NCI-H526 treated with DMSO at 0.1 percent for 48 hours (cell line): ENCODE results near the gene RBMS3.
"Not testable (repeated sequence)": the region's sequence is repeated elsewhere in the genome, so short reads cannot be mapped to it uniquely, and the experiment has no call there.

Source experiments
- DNase-seq: peaks from one replicate; lab custom pipeline; 2025; lab: John Stamatoyannopoulos, UW

The RBMS3 gene

GRCh38 chr3:29339016-29339833 lies 58.4 kb downstream of the RBMS3 start:
- DNase-seq: no peak

GRCh38 chr3:29344154-29344553 lies 63.3 kb downstream of the RBMS3 start:
- no peak for DNase-seq

GRCh38 chr3:29344935-29345334 lies 64.1 kb downstream of the RBMS3 start:
- no peak for DNase-seq

DNA sequence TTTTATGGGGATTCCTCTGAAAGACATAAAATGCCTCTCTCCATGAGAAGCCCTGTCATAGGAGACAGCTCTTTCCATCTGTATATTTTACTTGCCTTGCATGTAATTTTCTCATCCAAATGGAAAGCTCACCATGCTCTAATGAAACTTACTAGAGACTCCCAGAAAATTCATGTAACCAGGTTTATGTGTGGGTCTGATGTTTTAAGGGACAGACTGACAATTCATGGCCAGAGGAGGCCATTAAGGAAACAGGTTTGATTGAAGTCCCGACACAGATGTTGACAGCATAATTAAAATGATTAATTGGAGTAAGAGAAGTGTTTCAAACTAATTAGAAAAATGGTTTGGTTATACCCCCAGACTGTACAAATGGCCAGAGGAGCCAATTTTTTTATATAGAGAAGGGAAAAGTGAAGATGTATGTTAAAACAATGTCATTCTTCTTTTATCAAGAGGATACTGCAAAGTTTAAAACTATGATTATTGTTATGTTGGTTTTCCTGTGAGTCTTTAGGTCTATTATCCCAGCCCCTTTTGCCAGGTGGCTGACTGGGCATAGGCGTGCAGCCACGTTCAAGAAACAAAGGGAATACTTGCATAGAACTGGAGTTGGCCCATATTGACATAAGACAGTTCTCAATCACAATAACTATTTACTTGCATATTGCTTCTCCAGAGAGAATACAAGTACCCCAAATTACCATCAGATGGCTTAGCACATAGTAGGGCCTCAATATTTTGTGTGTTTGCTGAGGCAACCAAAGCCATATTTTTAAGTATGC lies 64.8 kb downstream of the RBMS3 start:
- DNase-seq: no peak

GRCh38 chr3:29346828-29347227 lies 66.0 kb downstream of the RBMS3 start:
- DNase-seq: no peak

- DNase-seq: no peak
Measured at GRCh38 chr3:29347412-29347811, 66.5 kb downstream of the RBMS3 start.

DNA sequence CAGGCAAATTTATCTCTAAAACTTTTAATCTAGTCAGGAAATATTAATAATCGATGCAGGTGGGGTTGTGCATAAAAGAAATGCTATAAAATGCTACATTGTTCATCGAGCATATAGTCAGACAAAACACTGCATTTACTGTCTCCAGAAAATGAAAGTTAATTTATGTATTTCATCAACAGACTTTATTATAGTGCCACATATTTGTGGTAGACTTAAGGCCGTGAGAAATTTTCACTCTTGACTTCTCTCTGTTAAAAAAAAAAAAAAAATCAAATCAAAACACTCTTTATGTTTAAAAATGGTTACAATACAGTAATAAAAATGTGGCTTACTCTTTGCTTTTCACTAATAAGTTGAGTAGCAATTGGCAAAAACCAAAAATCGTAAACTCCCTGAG lies 67.4 kb downstream of the RBMS3 start:
- DNase-seq: no peak

GRCh38 chr3:29349049-29349448 lies 68.2 kb downstream of the RBMS3 start:
- no peak for DNase-seq

- no peak for DNase-seq
Measured at GRCh38 chr3:29353807-29354206, 72.9 kb downstream of the RBMS3 start.

GRCh38 chr3:29354894-29355293 lies 74.0 kb downstream of the RBMS3 start:
- no peak for DNase-seq

DNA sequence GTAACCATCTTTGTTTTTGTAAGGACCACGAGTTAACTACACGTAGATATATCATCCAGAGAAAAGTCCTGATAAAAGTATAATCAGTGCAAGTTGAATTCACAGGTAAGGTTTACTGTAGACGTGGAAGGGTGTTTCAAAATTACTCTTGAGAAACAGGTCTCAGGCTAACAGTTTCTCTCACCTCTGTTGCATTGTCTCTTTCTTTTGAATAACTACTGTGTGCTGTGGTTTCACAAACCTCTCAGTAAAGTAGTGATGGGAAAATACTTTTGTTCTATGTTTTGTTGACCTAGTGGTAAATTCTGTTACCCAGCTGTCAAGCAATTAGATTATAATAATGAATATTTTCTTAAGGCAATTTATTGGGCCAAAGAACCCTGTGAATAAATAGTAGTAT lies 75.2 kb downstream of the RBMS3 start:
- no peak for DNase-seq

DNA sequence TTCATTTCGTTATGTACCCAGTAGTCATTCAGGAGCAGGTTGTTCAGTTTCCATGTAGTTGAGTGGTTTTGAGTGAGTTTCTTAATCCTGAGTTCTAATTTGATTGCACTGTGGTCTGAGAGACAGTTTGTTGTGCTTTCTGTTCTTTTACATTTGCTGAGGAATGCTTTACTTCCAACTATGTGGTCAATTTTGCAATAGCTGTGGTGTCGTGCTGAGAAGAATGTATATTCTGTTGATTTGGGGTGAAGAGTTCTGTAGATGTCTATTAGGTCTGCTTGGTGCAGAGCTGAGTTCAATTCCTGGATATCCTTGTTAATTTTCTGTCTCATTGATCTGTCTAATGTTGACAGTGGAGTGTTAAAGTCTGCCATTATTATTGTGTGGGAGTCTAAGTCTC lies 79.4 kb downstream of the RBMS3 start:
- not testable (repeated sequence) for DNase-seq

DNA sequence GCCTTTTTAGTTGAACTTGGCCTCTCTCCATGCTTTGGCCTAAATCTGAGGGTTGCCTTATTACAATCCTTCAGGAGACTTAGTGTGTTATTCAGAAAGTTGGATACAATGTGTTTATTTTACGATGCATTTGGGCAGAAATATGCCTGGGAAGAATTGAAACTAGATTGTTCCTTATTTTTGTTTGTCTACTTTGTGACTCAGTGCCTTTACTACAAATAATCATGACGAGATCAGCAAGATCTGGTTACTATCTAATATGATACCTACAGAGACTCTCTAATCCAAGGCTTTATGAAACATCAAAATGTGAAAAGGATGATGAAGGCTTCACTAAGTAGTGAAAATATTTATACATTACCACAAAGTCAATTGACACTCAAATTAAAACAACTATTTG lies 82.2 kb downstream of the RBMS3 start:
- no peak for DNase-seq

GRCh38 chr3:29370021-29370420 lies 89.2 kb downstream of the RBMS3 start:
- DNase-seq: no peak

- no peak for DNase-seq
Measured at GRCh38 chr3:29370476-29371420, 89.9 kb downstream of the RBMS3 start.

GRCh38 chr3:29373131-29373680 lies 92.3 kb downstream of the RBMS3 start:
- DNase-seq: no peak

- no peak for DNase-seq
Measured at GRCh38 chr3:29374226-29374625, 93.4 kb downstream of the RBMS3 start.

- no peak for DNase-seq
Measured at GRCh38 chr3:29379097-29379496, 98.2 kb downstream of the RBMS3 start.

- DNase-seq: no peak
Measured at GRCh38 chr3:29381595-29381994, 100.7 kb downstream of the RBMS3 start.

GRCh38 chr3:29382409-29382808 lies 101.5 kb downstream of the RBMS3 start:
- no peak for DNase-seq

DNA sequence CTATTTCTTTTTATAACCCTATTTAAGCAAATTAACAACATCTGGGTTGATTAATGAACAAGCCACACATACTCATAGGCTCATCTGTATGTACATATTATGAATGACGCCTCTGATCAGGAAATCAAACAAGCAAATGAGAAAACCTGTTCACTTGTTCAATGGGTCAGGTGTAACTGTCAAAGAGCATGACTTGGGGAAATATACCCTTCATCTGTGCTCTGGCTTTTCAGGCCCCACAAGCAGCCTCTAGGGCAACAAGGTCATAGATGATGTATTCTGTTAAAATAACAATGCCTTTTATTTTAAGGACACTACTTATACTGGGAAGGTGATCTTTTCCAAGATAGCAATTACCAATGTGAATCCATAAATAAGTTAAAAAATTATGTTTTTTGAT lies 102.0 kb downstream of the RBMS3 start:
- DNase-seq: no peak

GRCh38 chr3:29384640-29385039 lies 103.8 kb downstream of the RBMS3 start:
- DNase-seq: no peak
